ENCODE measurements around the gene LPP.

The LPP gene

DNA sequence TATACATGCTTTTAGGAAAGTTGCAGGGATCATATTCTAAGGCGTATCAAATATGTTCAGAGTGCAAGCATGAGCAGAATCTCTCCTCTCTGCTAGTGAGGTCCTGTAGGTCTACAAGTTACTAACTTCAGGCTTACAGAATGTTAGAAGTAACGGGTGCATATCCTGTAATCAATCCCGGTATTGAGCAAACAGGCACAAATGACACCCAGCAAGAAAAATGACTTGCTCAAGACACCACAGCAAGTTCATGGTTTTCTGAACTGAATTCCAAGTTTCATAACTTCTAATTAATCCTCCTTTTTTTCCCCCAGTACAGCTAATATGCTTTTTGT is 663.9 kb downstream of the LPP start:
- no peak for DNase-seq (ENCODE audit: low read depth in 3 of 3, low spot score in 1 of 3)

DNA sequence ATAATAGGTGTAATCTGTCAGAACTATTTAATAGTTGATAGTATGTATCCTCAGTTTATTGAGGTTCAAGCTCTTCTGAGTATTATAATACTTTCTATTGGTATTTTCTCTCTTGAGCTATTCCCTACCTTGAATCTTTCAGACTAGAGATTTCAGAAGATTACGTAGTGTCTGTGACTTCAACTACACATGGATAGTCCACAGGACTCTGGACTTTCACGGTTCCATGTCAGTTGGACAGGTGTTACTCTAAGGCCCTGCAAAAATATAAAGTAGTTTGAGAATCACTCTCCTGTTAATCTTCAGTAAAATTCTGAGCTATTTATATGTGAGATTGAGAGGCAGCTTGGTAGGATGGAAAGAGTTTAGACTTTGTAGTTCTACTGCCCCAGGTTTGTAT is 664.3 kb downstream of the LPP start:
- DNase-seq (ENCODE audit: low read depth in 3 of 3, low spot score in 1 of 3), result no peak

DNA sequence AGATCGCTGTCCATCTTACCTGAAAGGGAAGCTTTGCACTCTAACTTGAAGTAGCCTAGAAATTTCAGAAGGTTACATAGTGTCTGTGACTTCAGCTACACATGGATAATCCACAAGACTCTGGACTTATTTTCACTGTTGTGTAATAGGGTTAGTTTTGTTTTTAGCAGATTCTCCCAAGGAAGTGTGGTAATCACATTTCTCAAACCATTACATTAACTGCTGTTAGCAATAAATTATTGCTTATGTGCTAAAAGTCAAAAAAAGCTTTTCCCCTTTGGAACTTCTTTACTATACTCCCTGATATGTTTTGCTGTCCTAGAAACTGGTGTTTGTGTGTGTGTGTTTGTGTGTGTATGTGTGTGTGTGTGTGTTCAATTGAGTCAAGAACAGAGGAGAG is 666.0 kb downstream of the LPP start:
- DNase-seq (ENCODE audit: low read depth in 3 of 3, low spot score in 1 of 3), result no peak

DNA sequence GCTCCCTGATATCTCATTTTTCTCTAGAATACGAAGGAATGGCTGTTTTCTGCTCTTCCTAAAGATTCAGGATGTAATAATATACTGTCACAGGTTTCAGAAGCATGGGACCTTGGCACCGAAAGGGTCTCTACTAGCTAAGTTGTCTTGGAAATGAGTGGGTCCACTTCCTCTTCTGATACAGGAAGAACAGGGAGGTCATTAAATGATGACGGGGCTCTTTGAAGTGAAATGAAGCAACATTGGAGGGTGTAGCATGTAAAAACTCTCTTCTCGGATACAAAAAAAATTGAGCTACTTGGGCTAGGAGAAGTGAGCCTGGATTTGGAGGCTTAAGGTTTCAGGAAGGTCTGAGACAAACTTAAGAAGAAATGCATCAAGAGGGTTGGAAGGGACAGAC is 668.0 kb downstream of the LPP start:
- no peak for DNase-seq (ENCODE audit: low read depth in 3 of 3, low spot score in 1 of 3)

DNA sequence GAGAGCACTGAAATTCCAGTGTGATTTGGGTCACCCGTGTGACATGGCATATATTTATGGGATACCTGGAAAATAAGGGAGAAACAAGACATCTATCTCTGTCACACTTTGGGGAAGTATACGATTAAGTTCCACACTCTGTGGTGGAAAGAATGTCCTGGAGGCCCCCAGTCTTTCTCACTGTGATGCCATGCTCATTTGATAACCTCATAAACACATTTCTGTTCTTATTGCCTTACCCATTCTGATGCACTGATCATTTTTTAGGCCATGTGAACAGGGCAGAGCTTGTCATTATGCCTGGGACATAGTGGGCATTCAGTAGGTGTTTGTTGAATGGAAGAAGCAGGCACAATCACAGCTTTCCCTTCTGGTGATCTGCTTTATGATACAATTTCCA is 668.5 kb downstream of the LPP start:
- no peak for DNase-seq (ENCODE audit: low read depth in 3 of 3, low spot score in 1 of 3)

DNA sequence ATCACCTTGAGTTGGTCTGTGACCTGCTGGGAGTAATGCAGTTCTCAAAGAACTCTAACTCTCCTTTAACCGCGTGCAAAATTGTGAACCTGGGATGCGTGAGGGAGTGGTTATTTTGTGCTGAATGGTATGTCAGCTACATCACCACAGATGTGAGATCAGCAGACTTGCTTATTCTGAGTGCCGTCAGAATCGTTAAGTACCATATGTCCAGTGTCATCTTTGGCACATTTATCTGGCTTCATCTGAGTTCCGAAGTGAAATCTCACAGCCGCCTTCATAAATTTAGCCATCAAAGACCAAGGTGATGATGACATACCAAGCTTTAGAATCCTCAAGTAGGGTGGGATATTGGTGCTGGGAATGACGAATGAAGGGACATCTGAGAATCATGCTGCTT is 670.6 kb downstream of the LPP start:
- no peak for DNase-seq (ENCODE audit: low read depth in 3 of 3, low spot score in 1 of 3)

DNA sequence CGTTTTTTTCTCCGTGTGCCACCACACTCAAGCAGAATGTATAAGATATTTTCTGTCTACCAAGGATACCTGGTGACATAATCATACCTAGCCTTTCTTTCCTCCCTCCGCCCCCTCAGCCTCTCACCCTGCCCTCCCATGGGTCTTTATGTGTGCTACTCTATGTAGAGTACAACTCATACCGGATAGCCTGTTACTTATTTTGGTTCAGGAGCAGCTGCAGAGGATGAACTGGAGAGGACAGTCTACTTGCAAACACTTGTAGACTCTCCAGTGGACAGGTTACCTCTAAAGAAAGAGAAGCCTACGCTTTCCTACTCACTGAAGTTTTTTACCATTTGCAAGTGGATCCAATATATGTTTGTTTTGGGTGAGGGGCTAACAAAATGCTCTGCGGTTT is 671.9 kb downstream of the LPP start:
- DNase-seq (ENCODE audit: low read depth in 3 of 3, low spot score in 1 of 3), result no peak

DNA sequence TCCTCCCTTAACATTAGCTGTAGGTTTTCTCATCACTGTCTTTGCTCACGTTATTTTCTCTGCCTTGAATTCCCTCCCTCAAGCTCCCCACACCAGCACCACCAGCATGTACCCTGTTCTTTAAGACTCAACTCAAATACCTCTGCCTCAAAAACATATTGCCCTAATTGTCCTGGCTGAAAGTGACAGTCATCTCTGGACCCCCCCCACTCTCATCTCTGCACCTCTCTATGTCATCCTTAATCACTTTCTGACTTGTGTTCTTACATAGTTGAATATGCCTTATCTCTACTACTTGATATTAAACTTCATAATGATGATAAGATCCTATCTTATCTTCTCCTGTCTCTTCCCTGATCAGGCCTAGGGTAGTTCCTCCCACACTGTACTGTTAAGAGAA is 672.6 kb downstream of the LPP start:
- no peak for DNase-seq (ENCODE audit: low read depth in 3 of 3, low spot score in 1 of 3)

DNA sequence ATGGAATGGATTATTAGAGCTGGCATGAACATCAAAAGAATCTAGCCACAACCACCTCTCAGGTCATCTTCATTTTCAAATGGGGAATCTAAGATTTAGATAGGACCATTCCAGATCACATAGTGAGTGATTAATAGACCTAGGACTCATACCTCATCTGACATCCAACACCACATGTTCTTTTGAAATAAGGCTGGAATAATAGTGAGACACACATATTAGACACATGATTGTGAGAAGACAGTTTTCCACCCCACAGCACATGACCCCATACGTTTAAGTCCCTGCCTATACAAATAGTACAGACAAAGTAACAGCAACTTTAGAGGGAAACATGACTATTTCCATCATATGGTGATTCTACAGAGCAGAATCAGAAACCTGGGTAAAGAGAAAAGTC is 673.1 kb downstream of the LPP start:
- no peak for DNase-seq (ENCODE audit: low read depth in 3 of 3, low spot score in 1 of 3)

DNA sequence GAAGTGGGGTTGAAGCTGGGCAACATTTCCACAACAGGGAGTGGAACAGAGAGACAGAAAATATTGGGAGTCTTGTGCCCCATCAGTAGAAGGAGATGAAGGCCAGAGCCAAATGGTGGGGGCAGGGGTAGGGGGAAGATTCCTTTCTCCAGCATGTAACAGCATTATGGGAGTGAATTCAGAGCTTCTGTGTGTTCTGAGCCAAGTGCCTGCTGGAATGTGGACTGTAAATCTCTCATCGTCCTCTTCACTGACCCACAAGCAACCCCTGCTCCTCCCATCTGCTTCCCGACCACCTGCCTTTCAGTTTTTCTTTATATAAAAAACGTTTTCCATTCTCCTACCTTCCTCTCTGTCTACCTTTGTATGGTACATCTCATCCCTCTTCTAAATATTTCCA is 673.6 kb downstream of the LPP start:
- no peak for DNase-seq (ENCODE audit: low read depth in 3 of 3, low spot score in 1 of 3)

DNA sequence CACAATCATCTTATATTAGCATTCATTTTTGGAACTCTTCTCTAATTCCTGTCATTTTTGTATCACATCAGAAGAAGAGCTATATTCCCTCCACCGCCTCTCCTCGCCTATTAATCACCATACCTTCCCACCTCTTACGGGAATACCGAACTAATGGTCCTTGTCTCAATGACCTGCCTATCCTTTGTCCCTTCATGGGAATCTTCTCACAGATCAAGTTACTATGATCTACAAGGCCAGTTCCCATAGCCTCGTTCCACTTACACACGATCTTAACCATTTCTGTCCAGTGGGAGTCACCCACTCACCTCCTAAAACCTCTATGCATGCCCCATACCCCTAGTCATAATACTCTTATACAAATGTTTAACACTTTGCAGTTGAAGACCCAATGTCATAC is 675.2 kb downstream of the LPP start:
- no peak for DNase-seq (ENCODE audit: low read depth in 3 of 3, low spot score in 1 of 3)

DNA sequence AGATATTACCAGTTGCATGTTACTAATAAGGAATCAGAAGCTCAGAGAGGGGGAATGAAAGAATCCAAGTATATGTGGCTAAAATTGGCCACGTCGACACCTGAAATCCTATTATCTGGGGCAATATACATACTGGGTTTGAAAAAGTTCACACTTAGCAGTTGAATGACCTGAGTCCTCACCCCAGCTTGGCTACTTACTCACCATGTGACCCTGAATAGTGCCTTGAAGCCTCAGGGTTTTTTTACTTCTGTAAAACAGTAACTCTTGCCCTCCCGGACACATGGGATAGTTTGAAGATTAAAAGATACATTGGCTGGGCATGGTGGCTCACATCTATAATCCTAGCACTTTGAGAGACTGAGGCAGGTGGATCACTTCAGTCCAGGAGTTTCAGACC is 675.6 kb downstream of the LPP start:
- DNase-seq (ENCODE audit: low read depth in 3 of 3, low spot score in 1 of 3), result no peak

DNA sequence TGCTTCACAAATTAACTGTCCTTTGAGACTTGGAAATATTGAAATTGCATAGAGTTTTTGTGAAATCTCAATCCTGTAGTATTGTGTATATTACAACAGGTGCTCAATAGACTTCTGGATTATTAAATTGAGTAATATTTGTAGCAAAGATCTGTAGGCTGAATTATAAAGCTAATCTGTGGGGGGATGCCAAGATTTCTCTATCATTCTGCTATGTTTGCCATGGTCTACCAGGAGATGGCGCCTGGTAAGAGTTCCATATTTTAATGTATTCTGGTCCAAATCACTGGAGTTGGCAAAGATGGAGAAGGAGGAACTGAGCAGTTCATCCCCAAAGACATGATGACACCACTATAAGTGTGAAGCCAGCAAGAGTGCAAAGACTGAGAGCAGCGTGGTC is 676.9 kb downstream of the LPP start:
- no peak for DNase-seq (ENCODE audit: low read depth in 3 of 3, low spot score in 1 of 3)

DNA sequence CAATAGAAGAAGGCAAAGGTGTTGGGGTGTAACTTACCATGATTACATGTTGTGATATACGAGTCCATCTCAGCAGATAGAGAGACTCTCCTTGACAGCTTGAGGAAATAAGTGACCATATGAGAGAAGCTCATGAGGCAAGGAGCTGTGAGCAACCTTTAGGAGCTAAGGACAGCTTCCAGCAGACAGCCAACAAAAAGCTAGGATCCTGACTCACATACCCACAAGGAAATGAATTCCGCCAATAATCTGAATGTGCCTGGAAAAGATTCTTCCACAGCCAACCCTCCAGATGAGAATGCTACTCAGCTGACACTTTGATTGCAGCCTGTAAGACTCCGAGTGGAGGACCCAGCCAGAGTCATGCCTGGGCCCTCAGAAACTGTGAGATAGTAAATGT is 678.2 kb downstream of the LPP start:
- no peak for DNase-seq (ENCODE audit: low read depth in 3 of 3, low spot score in 1 of 3)

DNA sequence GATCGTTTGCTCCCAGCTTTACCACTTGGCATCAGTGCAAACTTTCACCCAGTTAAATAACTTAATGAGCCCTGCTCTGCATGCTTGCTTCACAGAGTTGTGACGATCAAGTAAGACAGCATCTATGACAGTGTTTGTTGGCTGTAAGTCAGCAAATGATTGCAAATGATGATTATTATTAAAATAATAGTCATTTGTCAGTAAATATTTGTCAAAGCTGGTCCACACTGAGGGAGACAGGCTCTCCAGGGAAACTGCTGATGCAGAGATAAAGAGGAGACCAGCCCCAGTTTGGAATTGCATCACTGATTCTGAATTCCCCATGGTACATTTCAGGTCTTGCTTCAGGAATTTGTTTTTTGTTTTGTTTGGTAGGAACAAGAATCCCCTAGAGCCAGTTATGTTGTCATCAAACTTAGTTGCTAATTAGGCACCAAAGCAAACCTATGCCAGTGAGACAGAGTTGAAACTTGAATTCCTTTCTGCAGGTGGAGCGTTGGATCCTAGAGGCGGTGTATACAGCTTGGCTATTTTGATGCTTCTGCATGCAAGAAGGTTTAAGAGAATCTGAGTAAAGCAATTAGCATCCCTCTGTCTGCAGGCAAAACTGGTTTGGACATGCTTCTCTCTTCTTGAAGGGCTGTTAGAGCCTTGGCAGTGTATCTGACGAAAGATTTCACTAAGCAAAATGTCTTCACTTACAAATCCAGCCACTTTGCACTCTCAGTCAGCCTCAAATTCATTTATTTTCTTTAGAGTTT is 679.2 kb downstream of the LPP start:
- DNase-seq (ENCODE audit: low read depth in 3 of 3, low spot score in 1 of 3), result no peak

DNA sequence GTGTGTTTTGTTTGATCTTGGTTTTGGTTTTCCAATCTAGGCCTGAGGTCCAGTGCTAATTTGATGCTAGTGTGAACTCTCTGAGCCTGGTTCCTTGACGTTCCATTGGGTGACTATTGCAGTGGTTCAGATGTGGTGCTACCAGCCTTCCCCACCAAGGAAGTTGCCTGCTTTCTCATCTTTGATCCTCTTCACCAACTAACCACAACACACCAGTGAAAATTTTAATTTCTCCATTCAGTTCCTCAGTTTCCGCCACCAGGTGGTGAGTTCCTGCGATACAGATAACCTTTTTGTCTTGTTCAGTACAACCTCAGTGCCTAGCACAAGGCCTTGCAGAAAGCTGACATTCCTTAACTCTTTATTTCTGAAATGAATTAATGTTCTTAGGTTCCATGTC is 680.4 kb downstream of the LPP start:
- DNase-seq (ENCODE audit: low read depth in 3 of 3, low spot score in 1 of 3), result no peak

DNA sequence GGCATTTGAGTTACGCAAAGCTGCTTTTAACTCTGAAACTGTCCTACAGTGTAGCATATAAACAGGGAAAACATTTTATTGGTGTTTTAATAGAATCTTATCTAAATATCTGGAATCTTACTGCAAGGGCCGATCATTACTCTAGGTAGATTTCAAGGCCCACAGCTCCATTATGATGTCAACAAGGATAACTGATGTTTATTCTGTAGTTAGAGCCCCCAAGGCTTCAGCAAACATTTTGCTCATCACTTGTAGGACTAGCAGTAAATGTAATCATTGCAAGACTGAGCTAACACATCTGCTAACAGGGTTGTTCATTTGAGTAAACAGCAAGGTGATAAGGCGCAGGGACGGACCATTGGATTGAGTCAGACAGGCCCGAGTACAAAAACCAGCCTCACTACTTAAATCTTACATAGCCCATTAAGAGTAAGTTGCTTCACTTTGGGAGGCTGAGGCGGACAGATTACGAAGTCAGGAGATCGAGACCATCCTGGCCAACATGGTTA is 685.3 kb downstream of the LPP start:
- DNase-seq (ENCODE audit: low read depth in 3 of 3, low spot score in 1 of 3), result no peak

DNA sequence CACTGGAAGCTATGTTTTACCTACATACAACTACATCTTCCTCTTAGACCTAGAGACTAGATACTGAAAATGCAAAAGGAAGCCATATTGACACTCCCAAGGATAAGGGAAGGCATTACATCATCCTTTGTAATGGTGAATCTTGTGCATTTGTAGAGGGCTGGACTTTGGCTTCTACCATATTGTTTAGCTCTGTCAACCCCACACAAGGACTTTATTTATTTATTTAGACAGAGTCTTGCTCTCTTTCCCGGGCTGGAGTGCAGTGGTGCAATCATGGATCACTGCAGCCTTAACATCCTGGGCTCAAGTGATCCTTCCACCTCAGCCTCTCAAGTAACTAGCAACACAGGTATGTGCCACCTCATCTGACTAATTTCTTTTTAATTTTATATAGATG is 686.3 kb downstream of the LPP start:
- no peak for DNase-seq (ENCODE audit: low read depth in 3 of 3, low spot score in 1 of 3)

DNA sequence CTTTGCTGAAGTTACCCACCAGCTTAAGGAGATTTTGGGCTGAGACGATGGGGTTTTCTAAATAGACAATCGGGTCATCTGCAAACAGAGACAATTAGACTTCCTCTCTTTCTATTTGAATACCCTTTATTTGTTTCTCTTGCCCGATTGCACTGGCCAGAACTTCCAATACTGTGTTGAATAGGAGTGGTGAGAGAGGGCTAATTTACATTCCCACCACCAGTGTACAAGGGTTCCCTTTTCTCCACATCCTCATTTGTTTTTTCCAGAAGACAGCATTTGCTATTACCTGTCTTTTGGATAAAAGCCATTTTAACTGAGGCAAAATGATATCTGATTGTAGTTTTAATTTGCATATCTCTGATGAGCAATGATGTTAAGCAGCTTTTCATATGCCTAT is 687.9 kb downstream of the LPP start:
- DNase-seq (ENCODE audit: low read depth in 3 of 3, low spot score in 1 of 3), result no peak

DNA sequence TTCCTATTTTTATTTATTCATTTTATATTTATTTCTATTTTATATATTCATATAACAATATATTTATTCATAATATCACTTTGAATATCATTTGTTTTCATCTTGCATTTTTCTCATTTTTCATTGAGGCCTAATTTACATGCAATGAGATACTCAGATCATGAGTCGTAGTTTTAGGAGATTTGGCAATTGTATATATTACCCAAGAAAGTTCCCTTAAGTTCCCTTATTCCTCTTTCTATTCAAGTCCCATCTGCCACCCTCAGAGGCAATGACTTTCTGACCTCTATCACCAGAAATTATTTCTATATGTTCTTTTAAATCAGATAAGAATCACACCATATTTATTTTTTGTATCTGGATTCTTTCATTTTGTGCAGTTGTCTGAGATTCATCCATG is 688.7 kb downstream of the LPP start:
- no peak for DNase-seq (ENCODE audit: low read depth in 3 of 3, low spot score in 1 of 3)

DNA sequence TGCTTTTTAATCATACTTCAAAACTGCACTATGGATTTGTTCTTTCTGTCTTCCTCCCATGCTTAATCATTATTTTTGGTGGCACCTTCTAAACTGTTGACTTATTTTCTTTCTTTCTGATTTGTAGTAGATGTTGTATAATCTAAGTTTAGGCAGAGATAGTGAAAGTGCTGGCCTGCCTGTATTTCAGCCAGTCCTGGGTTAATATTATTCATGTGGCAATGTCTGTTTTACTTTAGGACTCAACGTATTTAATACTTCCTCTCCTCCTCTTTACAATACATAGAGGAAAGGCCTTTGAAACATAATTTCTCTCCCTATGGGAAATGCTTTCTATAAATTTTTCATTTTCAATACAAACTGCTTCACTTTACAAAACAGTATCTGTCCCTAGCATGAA is 690.1 kb downstream of the LPP start:
- no peak for DNase-seq (ENCODE audit: low read depth in 3 of 3, low spot score in 1 of 3)

DNA sequence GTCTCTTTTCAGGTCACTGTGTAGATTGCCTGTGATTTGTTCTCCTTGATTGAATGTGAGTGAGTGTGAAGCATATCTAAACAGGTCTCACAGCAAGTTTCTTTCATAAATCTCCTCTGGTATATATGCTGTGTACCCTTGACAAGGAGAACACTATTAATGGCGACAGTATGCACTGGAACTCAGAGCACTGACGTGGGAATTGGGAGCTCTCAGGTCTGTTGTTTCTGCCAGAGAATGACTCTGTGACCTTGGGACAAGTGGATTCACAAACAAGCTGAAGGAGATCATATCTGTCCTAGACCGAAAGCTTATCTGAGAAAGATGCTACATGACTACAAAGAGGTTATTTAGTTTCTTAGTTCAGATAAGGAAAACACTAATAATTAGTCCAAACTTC is 691.6 kb downstream of the LPP start:
- DNase-seq (ENCODE audit: low read depth in 3 of 3, low spot score in 1 of 3), result no peak

DNA sequence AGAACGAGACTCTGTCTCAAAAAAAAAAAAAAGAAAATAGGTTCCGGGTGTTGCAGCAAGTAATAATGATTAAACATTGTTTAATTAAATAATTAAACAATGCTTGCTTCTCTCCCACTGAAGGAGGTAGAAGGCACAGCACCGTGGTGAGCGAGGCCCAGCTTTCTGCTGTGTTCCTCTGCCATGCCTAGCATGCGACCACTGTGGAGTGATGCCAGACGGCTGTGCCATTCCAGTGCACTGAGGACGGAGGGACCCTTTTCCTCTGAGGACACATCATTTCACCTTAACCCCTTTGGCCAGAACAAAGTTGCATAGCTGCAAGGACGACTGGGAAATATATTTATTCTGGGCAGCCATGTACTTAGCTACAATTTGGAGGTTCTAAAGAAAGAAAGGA is 695.0 kb downstream of the LPP start:
- no peak for DNase-seq (ENCODE audit: low read depth in 3 of 3, low spot score in 1 of 3)
